ACC112 (cell line): ENCODE results near the gene KPTN.

Source experiments
- H2AFZ ChIP-seq: fragments of 200-600 bp; sonication (generic); one replicate; pipeline ENCODE4 v1.6.0; 2017; ENCODE audit warnings: antibody characterized with exemption, low read length; ENCODE audit not compliant: unreplicated experiment
- H3K27ac ChIP-seq: fragments of 200-600 bp; sonication (generic); 2 replicates; pipeline ENCODE4 v1.5.1; 2014; ENCODE audit warnings: low read depth, mild to moderate bottlenecking, antibody characterized with exemption, low read length, moderate library complexity
- H3K27me3 ChIP-seq: fragments of 200-600 bp; sonication (generic); 2 replicates; pipeline ENCODE4 v1.6.1; 2014; ENCODE audit warnings: mild to moderate bottlenecking, antibody characterized with exemption, low read length, moderate library complexity, mixed read lengths; ENCODE audit not compliant: insufficient read depth
- H3K36me3 ChIP-seq: fragments of 200-600 bp; sonication (generic); 2 replicates; pipeline ENCODE4 v1.6.1; 2016; ENCODE audit warnings: mild to moderate bottlenecking, antibody characterized with exemption, low read length, moderate library complexity, mixed read lengths; ENCODE audit not compliant: insufficient read depth
- H3K4me1 ChIP-seq: fragments of 200-600 bp; sonication (generic); one replicate; pipeline ENCODE4 v1.6.1; 2016; ENCODE audit warnings: low read length, mixed read lengths; ENCODE audit not compliant: insufficient read depth, unreplicated experiment, control insufficient read depth
- H3K4me3 ChIP-seq: fragments of 200-600 bp; sonication (generic); 2 replicates; pipeline ENCODE4 v1.5.1; 2014; ENCODE audit warnings: mild to moderate bottlenecking, low read depth, low read length
- H3K79me2 ChIP-seq: fragments of 200-600 bp; sonication (generic); one replicate; pipeline ENCODE4 v1.6.0; 2016; ENCODE audit warnings: low read length; ENCODE audit not compliant: control insufficient read depth, unreplicated experiment, insufficient read depth

KPTN gene

DNA sequence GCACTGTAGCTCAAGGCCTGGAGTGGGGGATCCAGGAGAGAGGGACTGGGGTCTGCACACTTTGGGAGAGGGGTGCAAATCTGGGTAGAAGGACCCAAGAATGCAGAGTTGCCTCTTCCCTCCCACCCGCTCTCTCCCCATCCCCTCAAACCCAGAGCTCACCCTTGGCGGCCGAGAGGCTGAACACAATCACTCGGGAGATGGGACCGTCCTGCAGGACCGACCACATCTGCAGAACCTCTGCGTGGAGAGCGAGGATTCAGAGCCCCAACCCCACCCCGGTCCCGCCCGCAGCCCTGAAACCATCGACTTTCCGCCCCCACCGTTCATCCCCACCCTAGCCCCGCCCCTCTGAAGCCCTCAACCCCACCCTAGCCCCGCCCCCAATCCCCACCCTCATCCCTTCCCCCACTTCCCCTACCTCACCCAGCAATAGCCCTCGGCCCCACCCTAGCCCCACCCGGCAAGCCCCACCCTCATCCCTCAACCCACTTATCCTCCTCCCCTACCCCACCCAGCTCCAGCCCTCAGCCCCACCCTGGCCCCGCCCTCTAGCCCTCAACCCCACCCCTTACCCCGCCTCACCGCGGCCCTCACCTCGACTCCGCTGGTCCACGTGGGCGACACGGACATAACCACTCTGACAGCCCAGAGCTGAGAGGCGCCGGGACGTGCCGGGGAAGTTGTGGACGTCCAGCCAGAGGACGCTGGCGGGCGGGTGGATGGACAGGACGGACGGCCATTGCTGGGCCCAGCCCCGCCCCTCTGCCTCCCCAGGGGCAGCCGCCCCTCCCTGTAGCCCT, 4.1 kb downstream of the KPTN start:
- H3K36me3 ChIP-seq = no peaks in the 10 kb centered on the region
- H3K4me1 ChIP-seq = no peaks in the 10 kb centered on the region
- no peaks in the 10 kb centered on the region for H3K79me2 ChIP-seq
- H2AFZ ChIP-seq = no peak overlapping the region
- no peaks in the 10 kb centered on the region for H3K27me3 ChIP-seq
- H3K27ac ChIP-seq = no peak overlapping the region
- no peak overlapping the region for H3K4me3 ChIP-seq

DNA sequence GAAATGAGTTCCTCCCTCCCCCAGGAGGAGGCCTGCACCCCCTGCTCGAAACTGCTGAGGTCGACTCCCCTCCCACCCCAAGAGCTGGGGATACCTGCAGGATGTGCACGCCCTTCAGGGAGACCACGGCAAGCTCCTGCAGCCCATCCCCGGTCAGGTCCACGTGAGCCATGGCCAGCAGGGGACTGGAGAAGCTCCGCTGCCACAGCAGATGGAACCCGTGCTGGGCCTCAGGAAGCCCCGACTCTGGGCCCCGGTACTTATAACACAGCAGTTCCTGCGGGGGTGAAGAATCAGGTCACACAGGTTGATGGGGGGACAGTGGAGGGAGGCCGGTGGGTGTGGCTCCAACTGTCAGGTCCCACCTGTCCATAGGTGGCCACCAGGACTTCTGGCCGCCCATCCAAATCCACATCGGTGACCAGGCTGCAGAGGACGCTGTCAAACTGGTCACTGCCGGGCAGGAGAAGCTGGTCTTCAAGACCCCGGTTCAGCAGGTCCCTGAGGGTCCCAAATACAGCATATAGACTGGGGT, 7.5 kb downstream of the KPTN start:
- peaks cover 7% of the 10 kb centered on the region; the same call in 1 of the 2 replicates for H3K27me3 ChIP-seq

DNA sequence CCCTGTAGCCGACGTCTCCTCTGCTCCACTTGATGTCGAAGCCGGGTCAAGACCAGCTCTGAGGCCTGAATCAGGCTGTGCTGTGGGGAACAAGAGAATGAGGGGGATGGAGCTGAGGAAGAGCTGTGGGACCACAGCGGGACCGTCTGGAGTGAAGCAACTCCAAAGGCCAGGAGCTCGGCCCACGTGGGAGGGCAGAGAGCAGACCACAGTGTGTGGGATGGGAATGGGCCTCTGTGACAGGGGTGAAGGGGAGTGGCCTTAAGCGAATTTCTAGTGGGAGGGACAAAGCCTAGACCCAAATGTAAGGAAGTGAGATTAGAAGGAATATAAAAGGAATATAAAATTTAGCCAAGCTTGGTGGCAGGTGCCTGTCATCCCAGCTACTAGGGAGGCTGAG, 8.6 kb downstream of the KPTN start:
- Histone ChIP-seq H3K4me3 (no peak overlapping the region), H3K27me3 (peaks cover 17% of the 10 kb centered on the region), H3K4me1 (no peaks in the 10 kb centered on the region), H3K79me2 (no peaks in the 10 kb centered on the region), H2AFZ (no peak overlapping the region), H3K27ac (no peak overlapping the region), H3K36me3 (no peaks in the 10 kb centered on the region)

More for the DNA sequence above, 7.5 kb downstream of the KPTN start:
- Histone ChIP-seq H3K4me1 (no peaks in the 10 kb centered on the region), H3K79me2 (no peaks in the 10 kb centered on the region), H3K4me3 (no peak overlapping the region), H3K36me3 (no peaks in the 10 kb centered on the region), H3K27ac (no peak overlapping the region), H2AFZ (no peak overlapping the region)

- H2AFZ ChIP-seq = no peak overlapping the region
- H3K4me3 ChIP-seq = no peak overlapping the region
- no peaks in the 10 kb centered on the region for H3K36me3 ChIP-seq
- no peaks in the 10 kb centered on the region for H3K79me2 ChIP-seq
- peaks cover 35% of the 10 kb centered on the region for H3K27me3 ChIP-seq
- no peak overlapping the region for H3K27ac ChIP-seq
- no peaks in the 10 kb centered on the region for H3K4me1 ChIP-seq
Measured at GRCh38 chr19:47473336-47473735, 10.7 kb downstream of the KPTN start.

DNA sequence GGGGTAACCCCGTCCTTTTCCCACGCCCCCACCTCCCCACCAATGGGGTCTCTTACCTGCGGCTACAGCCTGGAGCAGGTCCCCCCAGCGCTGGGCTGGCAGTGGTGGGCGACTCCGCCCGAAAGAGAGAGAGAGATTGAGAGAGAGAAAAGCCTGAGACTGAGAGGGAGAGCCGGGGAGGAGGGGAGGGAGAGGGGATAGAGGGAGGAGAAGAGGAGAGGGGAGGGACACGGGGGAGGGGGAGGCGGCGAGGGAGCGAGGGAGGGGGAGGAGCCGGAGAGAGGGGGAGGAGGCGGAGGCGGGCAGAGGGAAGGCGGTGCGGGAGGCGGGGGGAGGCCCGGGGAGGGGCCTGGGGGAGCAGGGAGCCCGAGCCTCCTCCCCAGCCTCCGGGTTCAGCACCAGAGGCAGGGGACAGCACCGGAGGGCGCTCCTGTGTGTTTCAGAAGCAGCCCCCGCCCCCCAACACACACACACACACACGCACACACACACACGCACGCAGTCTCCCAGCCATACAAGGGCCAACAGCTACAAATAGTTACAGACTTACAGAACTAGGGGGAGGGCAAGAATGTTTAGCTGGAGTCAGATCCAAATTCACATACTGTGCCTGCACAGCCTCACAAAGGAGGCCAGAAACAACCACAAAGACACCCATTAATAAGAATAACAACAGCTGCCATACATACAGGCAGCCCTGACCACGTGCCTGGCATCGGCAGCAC, 12.1 kb downstream of the KPTN start, which contains the start of gene SLC8A2:
SLC8A2 (minus strand) TSS at position 161 of the 725 bp plus-strand sequence. CDS start 5,490 bp downstream, outside the sequence.
- no peak within 1 kb of the TSS for H2AFZ ChIP-seq
- H3K27ac ChIP-seq = no peak within 1 kb of the TSS
- H3K36me3 ChIP-seq = no peaks in the 10 kb centered on the region
- no peak within 1 kb of the TSS for H3K4me3 ChIP-seq
- no peaks in the 10 kb centered on the region for H3K4me1 ChIP-seq
- peaks cover 39% of the 10 kb centered on the region for H3K27me3 ChIP-seq
- H3K79me2 ChIP-seq = no peaks in the 10 kb centered on the region

DNA sequence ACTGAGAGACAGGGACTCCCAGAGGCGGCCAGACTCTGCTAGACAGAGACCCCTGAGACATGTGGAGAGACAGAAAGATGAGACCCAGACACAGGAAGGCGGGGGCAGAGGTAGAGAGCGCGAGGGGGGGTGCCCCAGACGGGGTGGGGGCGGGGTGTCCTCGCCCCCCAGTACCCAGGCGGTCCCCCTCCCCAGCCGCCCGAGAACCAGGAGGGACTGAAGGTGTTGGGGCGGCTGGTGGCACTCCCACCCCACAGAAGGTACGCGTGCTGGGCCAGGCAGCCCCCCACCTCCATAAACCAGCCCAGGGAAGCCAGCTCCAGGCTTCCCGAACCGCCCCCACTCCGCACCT, 12.7 kb downstream of the KPTN start:
- no peak overlapping the region for H3K4me3 ChIP-seq
- H3K27me3 ChIP-seq = peaks cover 39% of the 10 kb centered on the region
- no peaks in the 10 kb centered on the region for H3K79me2 ChIP-seq
- no peak overlapping the region for H3K27ac ChIP-seq
- H2AFZ ChIP-seq = no peak overlapping the region
- H3K4me1 ChIP-seq = no peaks in the 10 kb centered on the region
- H3K36me3 ChIP-seq = no peaks in the 10 kb centered on the region

- no peaks in the 10 kb centered on the region for H3K79me2 ChIP-seq
- H3K27ac ChIP-seq = no peak overlapping the region
- H3K36me3 ChIP-seq = no peaks in the 10 kb centered on the region
- H3K4me1 ChIP-seq = no peaks in the 10 kb centered on the region
- H2AFZ ChIP-seq = no peak overlapping the region
- no peak overlapping the region for H3K4me3 ChIP-seq
- peaks cover 43% of the 10 kb centered on the region for H3K27me3 ChIP-seq
Measured at GRCh38 chr19:47470447-47471195, 13.4 kb downstream of the KPTN start.

DNA sequence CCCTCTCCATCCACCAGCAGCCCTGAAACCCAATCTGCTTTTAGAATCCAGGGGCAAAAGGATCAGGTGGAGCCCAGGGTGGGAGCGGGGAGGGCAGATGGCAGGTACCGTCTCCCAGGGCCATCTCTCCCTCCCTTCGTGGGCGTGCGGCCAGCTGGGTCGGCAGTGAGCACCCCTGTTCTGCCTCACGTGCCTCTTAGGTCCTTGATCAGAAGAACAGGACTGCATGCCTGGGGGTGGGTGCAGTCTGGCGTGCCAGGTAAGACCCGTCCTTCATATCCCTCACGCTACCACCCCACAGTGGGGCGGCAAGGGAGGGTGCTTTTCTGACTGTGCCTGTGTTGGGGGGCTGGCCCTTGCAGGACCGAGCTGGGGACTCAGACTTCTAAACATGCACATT, 14.3 kb downstream of the KPTN start:
- no peak overlapping the region for H3K4me3 ChIP-seq
- no peak overlapping the region for H3K27ac ChIP-seq
- peaks cover 52% of the 10 kb centered on the region for H3K27me3 ChIP-seq
- H3K36me3 ChIP-seq = no peaks in the 10 kb centered on the region
- no peak overlapping the region for H2AFZ ChIP-seq
- H3K4me1 ChIP-seq = no peaks in the 10 kb centered on the region
- H3K79me2 ChIP-seq = no peaks in the 10 kb centered on the region

DNA sequence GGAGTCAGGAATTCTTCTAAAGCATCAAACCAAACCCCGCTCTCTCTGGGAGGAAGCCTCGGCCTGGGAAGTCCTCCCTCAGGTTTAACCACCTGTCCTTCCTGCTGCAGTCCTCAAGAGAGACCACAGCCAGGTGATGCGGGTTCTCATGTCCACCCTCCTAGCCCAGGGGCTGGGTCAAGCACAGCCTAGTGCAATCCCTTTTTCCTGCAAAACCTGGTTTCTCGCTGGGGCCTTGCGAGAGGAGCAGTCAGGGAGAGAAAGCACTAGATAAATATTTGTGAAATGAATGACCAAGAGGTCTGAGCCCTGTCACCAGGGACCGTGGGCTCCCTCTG, 14.7 kb downstream of the KPTN start:
- no peaks in the 10 kb centered on the region for H3K4me1 ChIP-seq
- peaks cover 56% of the 10 kb centered on the region for H3K27me3 ChIP-seq
- H3K79me2 ChIP-seq = no peaks in the 10 kb centered on the region
- H3K36me3 ChIP-seq = no peaks in the 10 kb centered on the region
- H3K27ac ChIP-seq = no peak overlapping the region
- no peak overlapping the region for H3K4me3 ChIP-seq
- no peak overlapping the region for H2AFZ ChIP-seq

DNA sequence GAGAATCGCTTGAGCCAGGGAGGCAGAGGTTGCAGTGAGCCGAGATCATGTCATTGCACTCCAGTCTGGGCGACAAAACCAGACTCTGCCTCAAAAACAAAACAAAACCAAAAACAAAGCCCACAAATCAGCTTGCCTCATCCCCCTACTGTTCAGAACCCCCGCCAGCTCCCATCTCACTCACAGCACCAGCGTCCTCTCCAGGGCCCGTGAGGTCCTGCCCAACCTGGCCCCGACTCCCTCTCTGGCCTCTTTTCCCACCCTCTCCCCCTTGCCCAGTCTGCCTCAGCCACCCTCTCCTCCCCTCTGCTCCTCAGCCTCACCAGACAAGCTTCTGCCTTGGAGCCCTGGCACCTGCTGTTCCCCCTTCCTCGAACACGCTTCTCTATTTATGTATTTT, 16.1 kb downstream of the KPTN start:
- no peaks in the 10 kb centered on the region for H3K36me3 ChIP-seq
- H3K4me3 ChIP-seq = no peak overlapping the region
- peaks cover 59% of the 10 kb centered on the region for H3K27me3 ChIP-seq
- no peaks in the 10 kb centered on the region for H3K4me1 ChIP-seq
- no peaks in the 10 kb centered on the region for H3K79me2 ChIP-seq
- H3K27ac ChIP-seq = no peak overlapping the region
- H2AFZ ChIP-seq = no peak overlapping the region
